Measurements from ENCODE around the gene RPS13.
"Not testable (repeated sequence)": the region's sequence is repeated elsewhere in the genome, so short reads cannot be mapped to it uniquely, and the experiment has no call there.

Gene RPS13

GRCh38 chr11:17034027-17034426 is 43.4 kb downstream of the RPS13 start:
- DNase-seq = not testable (repeated sequence)

GRCh38 chr11:17026487-17027082 is 50.9 kb downstream of the RPS13 start:
- DNase-seq = no peak

GRCh38 chr11:17024924-17025323 is 52.5 kb downstream of the RPS13 start:
- DNase-seq = no peak
